H1 (cell line): ENCODE results near the gene JMJD1C. TPM values are rescaled to one million over a fixed set of nuclear protein-coding genes. Genes with fewer than 3 reads are reported as not detected.

Experiments used
- CTCF ChIA-PET: fragments of 300-600 bp; sonication (Branson Sonifier 250); formaldehyde crosslinking; loops from one replicate; lab custom pipeline; 2021; ENCODE audit not compliant: partially characterized antibody; lab: Charles Lee
- POLR2A ChIA-PET: fragments of 300-600 bp; sonication (Branson Sonifier 250); formaldehyde crosslinking; loops from one replicate; lab custom pipeline; 2021; ENCODE audit warnings: inconsistent platforms; ENCODE audit not compliant: partially characterized antibody; lab: Charles Lee
- DNase-seq, 2 experiments: peaks; one replicate each; pipeline versions ENCODE4 v3.0.0 to v3.0.0-alpha.2; 2010 to 2022; ENCODE audit warnings: low spot score in 2 of 2, low read depth in 1 of 2, mixed read lengths in 1 of 2
- FAIRE-seq: peaks from 2 replicates; lab custom pipeline; 2011; peaks lifted over from hg19 to GRCh38; lab: Jason Lieb, UNC
- H2AFZ ChIP-seq: 2 replicates; pipeline ENCODE4 v1.8.1; 2012; ENCODE audit warnings: low read length, inconsistent platforms
- H2AK5ac ChIP-seq: 2 replicates; pipeline ENCODE4 v1.6.1; 2013; ENCODE audit warnings: low read depth, low read length
- H2BK120ac ChIP-seq: replicated peaks from 2 replicates; pipeline ENCODE3; 2013; ENCODE audit warnings: low read depth, low read length, inconsistent platforms
- H2BK12ac ChIP-seq: 2 replicates; pipeline ENCODE4 v1.6.1; 2013; ENCODE audit warnings: low read depth, low read length
- H2BK15ac ChIP-seq: 2 replicates; pipeline ENCODE4 v1.6.1; 2013; ENCODE audit warnings: low read length
- H2BK20ac ChIP-seq: 2 replicates; pipeline ENCODE4 v1.6.1; 2013; ENCODE audit warnings: low read length
- H2BK5ac ChIP-seq: 2 replicates; pipeline ENCODE4 v1.6.1; 2013; ENCODE audit warnings: low read depth, low read length
- H3K14ac ChIP-seq: 2 replicates; pipeline ENCODE4 v1.6.1; 2013; ENCODE audit warnings: inconsistent platforms; ENCODE audit not compliant: insufficient read length
- H3K18ac ChIP-seq: 2 replicates; pipeline ENCODE4 v1.6.1; 2013; ENCODE audit warnings: low read length; ENCODE audit errors: extremely low read depth
- H3K23ac ChIP-seq: 2 replicates; pipeline ENCODE4 v1.6.1; 2013; ENCODE audit warnings: inconsistent platforms; ENCODE audit not compliant: insufficient read length
- H3K23me2 ChIP-seq: 2 replicates; pipeline ENCODE4 v1.6.1; 2013; ENCODE audit warnings: low read depth, low read length
- H3K27ac ChIP-seq: 2 replicates; pipeline ENCODE4 v1.6.1; 2011; ENCODE audit warnings: low read depth, low read length, inconsistent platforms
- H3K27me3 ChIP-seq, 4 experiments: replicated peaks in 1 of 4; 1 replicate in 1 of 4; 2 replicates in 3 of 4; pipeline versions ENCODE4 v1.6.1 to v1.8.1; 2011 to 2013; ENCODE audit warnings: low read length in 3 of 4, mild to moderate bottlenecking in 3 of 4, inconsistent platforms in 2 of 4, mixed read lengths in 2 of 4, moderate library complexity in 1 of 4; ENCODE audit not compliant: control insufficient read depth in 3 of 4, insufficient read depth in 3 of 4; ENCODE audit errors: extremely low read depth in 1 of 4
- H3K36me3 ChIP-seq, 4 experiments: 2 replicates each; pipeline versions ENCODE4 v1.6.1 to v1.8.1; 2011 to 2013; ENCODE audit warnings: mild to moderate bottlenecking in 4 of 4, low read length in 3 of 4, moderate library complexity in 2 of 4, control low read depth in 1 of 4, inconsistent platforms in 1 of 4; ENCODE audit not compliant: insufficient read depth in 4 of 4, control insufficient read depth in 2 of 4
- H3K4ac ChIP-seq: replicated peaks from 2 replicates; pipeline ENCODE3; 2013; ENCODE audit warnings: low read length, low read depth, mixed read lengths, inconsistent platforms; ENCODE audit not compliant: insufficient read length
- H3K4me1 ChIP-seq, 4 experiments: replicated peaks in 1 of 4; 1 replicate in 1 of 4; 2 replicates in 3 of 4; pipeline versions ENCODE4 v1.6.1 to v1.8.1; 2011 to 2013; ENCODE audit warnings: low read length in 3 of 4, inconsistent platforms in 2 of 4, mixed read lengths in 1 of 4; ENCODE audit not compliant: insufficient read depth in 4 of 4, control insufficient read depth in 3 of 4
- H3K4me2 ChIP-seq, 2 experiments: 2 replicates each; pipeline versions ENCODE4 v1.6.1 to v1.8.1; 2011 to 2013; ENCODE audit warnings: low read depth in 2 of 2, low read length in 2 of 2, control low read depth in 1 of 2, inconsistent platforms in 1 of 2, mild to moderate bottlenecking in 1 of 2; ENCODE audit not compliant: insufficient read depth in 1 of 2
- H3K4me3 ChIP-seq, 4 experiments: fragments of 200-600, 300-600 bp in 1 of 4; sonication (generic), shearing (Covaris generic), sonication (Bioruptor Twin) in 1 of 4; 2 replicates each; pipeline versions ENCODE4 v1.5.1 to v1.8.1; 2011 to 2016; ENCODE audit warnings: low read length in 4 of 4, low read depth in 3 of 4, control low read depth in 2 of 4, inconsistent platforms in 2 of 4, mild to moderate bottlenecking in 2 of 4, mixed read lengths in 1 of 4, moderate library complexity in 1 of 4; ENCODE audit not compliant: insufficient read depth in 2 of 4; ENCODE audit errors: extremely low read depth in 1 of 4
- H3K56ac ChIP-seq: replicated peaks from 2 replicates; pipeline ENCODE3; 2013; ENCODE audit warnings: low read depth, mild to moderate bottlenecking, mixed read lengths, low read length, inconsistent platforms; ENCODE audit not compliant: insufficient read length
- H3K79me1 ChIP-seq: 2 replicates; pipeline ENCODE4 v1.6.1; 2013; ENCODE audit warnings: low read depth, low read length, control low read depth
- H3K79me2 ChIP-seq, 2 experiments: 2 replicates each; pipeline versions ENCODE4 v1.6.1 to v1.8.1; 2012 to 2013; ENCODE audit warnings: low read length in 2 of 2, mild to moderate bottlenecking in 2 of 2, inconsistent platforms in 1 of 2; ENCODE audit not compliant: insufficient read depth in 2 of 2, control insufficient read depth in 1 of 2
- H3K9ac ChIP-seq, 4 experiments: replicated peaks in 1 of 4; 1 replicate in 1 of 4; 2 replicates in 3 of 4; pipeline versions ENCODE4 v1.6.1 to v1.8.1; 2011 to 2013; ENCODE audit warnings: low read depth in 3 of 4, low read length in 3 of 4, control low read depth in 2 of 4, mild to moderate bottlenecking in 2 of 4, moderate library complexity in 2 of 4, inconsistent platforms in 1 of 4; ENCODE audit errors: extremely low read depth in 1 of 4
- H3K9me3 ChIP-seq, 2 experiments: 2 replicates each; pipeline versions ENCODE4 v1.6.1 to v1.8.1; 2012 to 2013; ENCODE audit warnings: mild to moderate bottlenecking in 2 of 2, moderate library complexity in 2 of 2, control low read depth in 1 of 2, inconsistent platforms in 1 of 2, low read depth in 1 of 2, low read length in 1 of 2, mixed read lengths in 1 of 2; ENCODE audit not compliant: insufficient read depth in 2 of 2
- H4K20me1 ChIP-seq, 2 experiments: replicated peaks in 1 of 2; 2 replicates each; pipeline versions ENCODE3 to v1.8.1; 2011 to 2013; ENCODE audit warnings: inconsistent platforms in 2 of 2, low read length in 2 of 2, mild to moderate bottlenecking in 1 of 2; ENCODE audit not compliant: insufficient read depth in 2 of 2, control insufficient read depth in 1 of 2
- H4K5ac ChIP-seq: 2 replicates; pipeline ENCODE4 v1.6.1; 2013; ENCODE audit warnings: low read length, low read depth, mixed read lengths, inconsistent platforms; ENCODE audit not compliant: insufficient read length
- H4K8ac ChIP-seq: 2 replicates; pipeline ENCODE4 v1.8.0; 2013; ENCODE audit warnings: mild to moderate bottlenecking, moderate library complexity, low read length, inconsistent platforms; ENCODE audit not compliant: insufficient read depth; ENCODE audit errors: extremely low read depth
- H4K91ac ChIP-seq: replicated peaks from 2 replicates; pipeline ENCODE3; 2013; ENCODE audit warnings: low read length, mixed read lengths, inconsistent platforms; ENCODE audit not compliant: insufficient read length
- BCL11A ChIP-seq, 2 experiments: IDR thresholded peaks; one replicate each; pipeline ENCODE4 v1.6.1; 2011; ENCODE audit warnings: low read depth in 2 of 2, low read length in 2 of 2, mild to moderate bottlenecking in 2 of 2
- EP300 ChIP-seq, 2 experiments: IDR thresholded peaks; 1 replicate in 1 of 2; 2 replicates in 1 of 2; pipeline ENCODE4 v1.6.1; 2011 to 2012; ENCODE audit warnings: low read depth in 2 of 2, low read length in 2 of 2, mild to moderate bottlenecking in 2 of 2, borderline replicate concordance in 1 of 2, inconsistent platforms in 1 of 2, moderate library complexity in 1 of 2
- GABPA ChIP-seq: IDR thresholded peaks from 2 replicates; pipeline ENCODE4 v1.6.1; 2011; ENCODE audit warnings: mild to moderate bottlenecking, low read length, moderate library complexity, borderline replicate concordance; ENCODE audit not compliant: insufficient read depth
- KDM1A ChIP-seq: fragments of 200-600, 300-600 bp; sonication (generic); IDR thresholded peaks from 2 replicates; pipeline ENCODE4 v1.7.1; 2016; ENCODE audit warnings: mild to moderate bottlenecking, low read length, borderline replicate concordance
- KDM4A ChIP-seq: IDR thresholded peaks from one replicate; pipeline ENCODE4 v1.7.1; 2012; ENCODE audit warnings: low read depth, mild to moderate bottlenecking, moderate library complexity, low read length, inconsistent platforms; ENCODE audit not compliant: severe bottlenecking
- POLR2AphosphoS5 ChIP-seq: IDR thresholded peaks from 2 replicates; pipeline ENCODE4 v1.6.1; 2011; ENCODE audit warnings: low read depth, low read length
- RFX5 ChIP-seq: IDR thresholded peaks from 2 replicates; pipeline ENCODE4 v1.6.1; 2011; ENCODE audit warnings: low read depth, low read length, improper control_type of control experiment, borderline replicate concordance
- RNF2 ChIP-seq: fragments of 200-900, 300-1000 bp; sonication (generic); IDR thresholded peaks from 2 replicates; pipeline ENCODE4 v1.7.1; 2016; ENCODE audit warnings: borderline replicate concordance, low read depth, mild to moderate bottlenecking, antibody characterized with exemption, low read length; ENCODE audit not compliant: poor library complexity, severe bottlenecking; ENCODE audit errors: missing control alignments
- YY1 ChIP-seq: IDR thresholded peaks from 2 replicates; pipeline ENCODE4 v1.6.1; 2011; ENCODE audit warnings: low read depth, mild to moderate bottlenecking, low read length
- WGBS, 2 experiments: shearing (Covaris generic) in 1 of 2; methylation state at CpG; one replicate each; pipeline versions ENCODE4 v1.1.6 to v1.1.7; 2013 to 2015; ENCODE audit warnings: low lambda C conversion rate in 2 of 2, mixed read lengths in 2 of 2, inconsistent platforms in 1 of 2, low coverage in 1 of 2, missing lambda C conversion rate in 1 of 2; ENCODE audit not compliant: insufficient replicate concordance in 2 of 2, insufficient coverage in 1 of 2, insufficient read length in 1 of 2; ENCODE audit errors: extremely low coverage in 1 of 2, missing lambda C conversion rate in 1 of 2; 5-methylcytosine and 5-hydroxymethylcytosine counted together
- polyA plus RNA-seq, 7 experiments: library from polyadenylated mRNA; depleted of rRNA in 3 of 7; stranded (reverse) in 5 of 7; unstranded in 2 of 7; fragments of >200 nt in 5 of 7; fragments of 200-250 nt in 2 of 7; gene quantifications; 1 replicate in 5 of 7; 2 replicates in 1 of 7; 4 replicates in 1 of 7; pipeline versions ENCODE4 v1.2.1 to v1.2.3, GENCODE V29; 2011 to 2013; ENCODE audit warnings: missing spikeins in 2 of 7, mixed read lengths in 2 of 7
- total RNA-seq: library from RNA; stranded (reverse); fragmentation: NEBNext Ultra II Directional; extraction: Animal tissue kit (Norgen Biotek cat#: 25700); gene quantifications from 2 replicates; pipeline ENCODE4 v1.2.1, GENCODE V29; 2021
- TF ChIP-seq, protein P1 (sequence below): IDR thresholded peaks from 2 replicates; pipeline ENCODE4 v1.6.1; 2012; ENCODE audit warnings: low read length, inconsistent platforms

The JMJD1C gene
- total and polyA plus RNA-seq, 2 of the 8 experiments (the other 6 are each of a cell fraction or from before 2014, with no cell fraction given) = 54.5 to 210 TPM

DNA sequence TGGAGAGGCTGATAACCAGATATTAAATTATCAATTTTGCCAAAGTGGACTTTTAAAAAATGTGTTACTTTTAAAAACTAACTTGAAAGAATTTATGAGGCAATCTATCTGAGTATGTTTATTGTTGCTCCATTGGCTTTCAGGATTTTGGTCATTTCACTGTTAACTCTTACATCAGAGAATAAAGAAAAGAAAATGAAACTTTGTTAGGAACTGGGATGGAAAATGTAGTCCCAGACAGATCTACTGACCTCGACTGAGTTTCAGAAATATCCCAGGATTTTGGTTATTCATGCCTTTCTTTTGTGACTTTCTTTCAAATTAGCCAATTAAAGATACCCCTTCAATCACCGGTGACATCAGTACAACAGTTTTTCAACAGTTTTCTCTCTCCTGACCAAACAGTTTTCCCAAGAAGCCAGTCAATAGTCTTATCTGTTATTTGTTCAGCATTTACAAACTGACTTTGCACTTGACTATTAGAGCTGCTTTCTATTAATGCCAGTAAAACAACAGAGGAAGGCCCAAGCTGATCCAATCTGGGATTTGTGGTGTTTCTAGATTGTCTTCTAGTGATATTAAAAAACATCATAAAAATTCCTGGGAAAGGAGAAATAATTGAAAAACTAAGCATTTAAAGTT is 296.8 kb downstream of the JMJD1C start:
- no peak overlapping the region for H4K5ac ChIP-seq
- H3K18ac ChIP-seq = no peak overlapping the region
- no peak overlapping the region for H3K23ac ChIP-seq
- H2AFZ ChIP-seq = no peak overlapping the region
- CTCF ChIA-PET = interaction anchor here (1.8 to 5.3 kb wide), 3 partner anchors 19 to 550 kb away, joined by 3 to 49 read pairs (median 5); no protein-coding TSS in a partner anchor
- H3K23me2 ChIP-seq = no peaks in the 10 kb centered on the region
- H2BK20ac ChIP-seq = no peak overlapping the region
- H3K56ac ChIP-seq = no peak overlapping the region
- FAIRE-seq = no peak
- H4K8ac ChIP-seq = no peak overlapping the region
- H3K27ac ChIP-seq = no peak overlapping the region
- no peak overlapping the region for H3K4me3 ChIP-seq
- no peak overlapping the region for H3K4me2 ChIP-seq
- H3K14ac ChIP-seq = no peak overlapping the region
- no peaks in the 10 kb centered on the region for H3K27me3 ChIP-seq
- H2BK15ac ChIP-seq = no peak overlapping the region
- H3K79me1 ChIP-seq = no peaks in the 10 kb centered on the region; the same call in 1 of the 2 replicates
- H3K79me2 ChIP-seq = no peaks in the 10 kb centered on the region
- H3K9me3 ChIP-seq = no peaks in the 10 kb centered on the region
- no peak overlapping the region for H2BK12ac ChIP-seq
- POLR2A ChIA-PET = interaction anchor here (2.5 kb wide), 1 partner anchor 12 kb away, joined by 7 read pairs; no protein-coding TSS in a partner anchor
- H4K91ac ChIP-seq = no peak overlapping the region
- no peak overlapping the region for H3K9ac ChIP-seq
- H2BK120ac ChIP-seq = no peak overlapping the region
- no peaks in the 10 kb centered on the region for H3K4me1 ChIP-seq
- no peak overlapping the region for H3K4ac ChIP-seq
- no peak for DNase-seq
- H4K20me1 ChIP-seq = peaks cover 0 to 4% of the 10 kb centered on the region in 2 experiments
- WGBS, 2 experiments = 96% methylated on average over 2 of the region's 2 CpGs; no CpG with 5 or more reads in 1 of the 2 experiments
- peaks cover 7 to 76% (median 43%) of the 10 kb centered on the region in 4 experiments; a peak in 7 of 8 replicates for H3K36me3 ChIP-seq
- H2AK5ac ChIP-seq = no peak overlapping the region
- no peak overlapping the region for H2BK5ac ChIP-seq
- no peak for TF ChIP-seq RFX5
- no peak for TF ChIP-seq GABPA
- no peak for TF ChIP-seq KDM1A
- TF ChIP-seq, protein P1, sequence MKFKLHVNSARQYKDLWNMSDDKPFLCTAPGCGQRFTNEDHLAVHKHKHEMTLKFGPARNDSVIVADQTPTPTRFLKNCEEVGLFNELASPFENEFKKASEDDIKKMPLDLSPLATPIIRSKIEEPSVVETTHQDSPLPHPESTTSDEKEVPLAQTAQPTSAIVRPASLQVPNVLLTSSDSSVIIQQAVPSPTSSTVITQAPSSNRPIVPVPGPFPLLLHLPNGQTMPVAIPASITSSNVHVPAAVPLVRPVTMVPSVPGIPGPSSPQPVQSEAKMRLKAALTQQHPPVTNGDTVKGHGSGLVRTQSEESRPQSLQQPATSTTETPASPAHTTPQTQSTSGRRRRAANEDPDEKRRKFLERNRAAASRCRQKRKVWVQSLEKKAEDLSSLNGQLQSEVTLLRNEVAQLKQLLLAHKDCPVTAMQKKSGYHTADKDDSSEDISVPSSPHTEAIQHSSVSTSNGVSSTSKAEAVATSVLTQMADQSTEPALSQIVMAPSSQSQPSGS = no peak
- no peak for TF ChIP-seq BCL11A (IDR thresholded peaks at IDR 0.05; ENCODE audit: low read depth in 2 of 2, low read length in 2 of 2)
- TF ChIP-seq KDM4A = no peak
- no peak for TF ChIP-seq RNF2
- TF ChIP-seq YY1 = no peak
- TF ChIP-seq POLR2AphosphoS5 = no peak
- no peak for TF ChIP-seq EP300 (IDR thresholded peaks at IDR 0.05; ENCODE audit: borderline replicate concordance in 1 of 2, low read depth in 2 of 2, low read length in 2 of 2)
